ENCODE data around the gene CCDC171.

GRCh38 chr9:15735083-15735857 is 182.4 kb downstream of the CCDC171 start:
- TF ChIP-seq RAD21 (IDR thresholded peaks at IDR 0.05; ENCODE audit: low read depth): no peak
- TF ChIP-seq YY1 (IDR thresholded peaks at IDR 0.05; ENCODE audit: low read depth): no peak
- TF ChIP-seq EP300 (IDR thresholded peaks at IDR 0.05; ENCODE audit: borderline replicate concordance): no peak
- TF ChIP-seq MAX (IDR thresholded peaks at IDR 0.05): peak; percentile 13; the same call in 1 of the 2 replicates
